Activated CD4-positive, alpha-beta T cell treated with anti-CD3 and anti-CD28 coated beads, Interleukin-2, amount 10 ng/mL, durations not matched to agents 24 days and 14 days (primary cell): ENCODE measurements around the gene TMEM169. TPM values are rescaled to one million over a fixed set of nuclear protein-coding genes. Genes with fewer than 3 reads are reported as not detected.
"Not testable (repeated sequence)": the region's sequence is repeated elsewhere in the genome, so short reads cannot be mapped to it uniquely, and the experiment has no call there.

Experiments
- DNase-seq: peaks from one replicate; pipeline ENCODE4 v3.0.0; 2022
- H3K27ac Mint-ChIP-seq: one replicate; pipeline ENCODE4 v1.8.0; 2022; ENCODE audit warnings: mild to moderate bottlenecking, mixed read lengths
- H3K27me3 Mint-ChIP-seq: one replicate; pipeline ENCODE4 v1.8.0; 2022; ENCODE audit warnings: mixed read lengths
- H3K36me3 Mint-ChIP-seq: one replicate; pipeline ENCODE4 v1.8.0; 2022; ENCODE audit warnings: low read depth, mild to moderate bottlenecking, mixed read lengths
- H3K4me1 Mint-ChIP-seq: one replicate; pipeline ENCODE4 v1.8.0; 2021; ENCODE audit warnings: mixed read lengths
- H3K4me3 Mint-ChIP-seq: one replicate; pipeline ENCODE4 v1.8.0; 2022; ENCODE audit warnings: mild to moderate bottlenecking, moderate library complexity, mixed read lengths
- H3K9me3 Mint-ChIP-seq: one replicate; pipeline ENCODE4 v1.8.0; 2021; ENCODE audit warnings: mixed read lengths
- intact Hi-C: fragments of 100-400 bp; cut with micrococcal nuclease; formaldehyde crosslinking; loops from one replicate; pipeline ENCODE4 v1.15.1; 2023
- total RNA-seq: library from RNA; stranded (reverse); gene quantifications from 2 replicates; pipeline ENCODE4 v1.2.3, GENCODE V29; 2022

TMEM169 gene
- total RNA-seq, 1 donor from 2014 or later, result 0.51 TPM

DNA sequence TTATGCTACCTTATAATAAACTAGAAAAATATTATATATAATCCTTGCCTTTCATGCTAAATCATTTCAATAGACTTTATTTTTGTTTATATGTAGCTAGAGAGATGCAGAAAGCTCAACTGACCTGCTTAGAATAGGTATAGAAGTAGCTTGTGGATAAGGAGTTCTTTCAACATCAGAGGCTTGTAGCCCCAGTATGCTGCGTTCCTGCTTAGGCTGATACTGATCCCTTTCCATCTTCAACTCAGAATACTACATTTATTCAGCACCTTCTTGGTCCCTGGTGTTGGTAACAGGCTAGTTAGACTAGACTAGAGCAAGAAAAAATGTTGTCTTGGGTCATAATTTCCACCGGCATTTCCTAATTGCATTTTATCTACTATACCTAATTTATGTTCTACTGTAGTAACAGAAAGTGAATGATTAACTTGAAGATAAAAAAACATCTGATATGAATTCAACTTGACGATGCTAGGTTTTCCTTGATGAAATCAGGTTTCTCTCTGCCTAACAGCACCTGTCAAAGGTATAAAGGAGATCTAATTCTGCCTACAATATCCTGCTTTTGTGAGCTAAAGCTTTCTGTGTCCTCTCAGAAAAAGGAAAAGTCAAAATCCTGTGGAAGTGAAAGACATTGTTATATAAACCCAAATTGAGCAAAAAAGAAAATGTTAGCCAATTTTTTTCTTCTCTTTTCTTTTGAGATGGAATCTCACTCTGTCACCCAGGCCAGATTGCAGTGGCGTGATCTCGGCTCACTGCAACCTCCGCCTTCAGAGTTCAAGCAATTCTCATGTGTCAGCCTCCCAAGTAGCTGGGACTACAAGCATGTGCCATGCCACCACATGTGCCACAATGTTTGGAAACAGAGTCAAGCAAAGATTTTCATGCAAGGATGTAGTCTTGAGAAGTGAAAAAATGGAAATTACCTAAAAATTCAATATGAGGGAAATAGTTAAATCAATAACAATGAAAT, 5.9 kb upstream of the TMEM169 start:
- Mint-ChIP-seq H3K4me3 (no peak overlapping the region), H3K36me3 (peaks cover 17% of the 10 kb centered on the region), H3K27ac (peak overlapping the region; percentile 18), H3K4me1 (peaks cover 24% of the 10 kb centered on the region), H3K9me3 (no peaks in the 10 kb centered on the region), H3K27me3 (no peaks in the 10 kb centered on the region)
- no peak for DNase-seq
- intact Hi-C loops, result no loop called here

DNA sequence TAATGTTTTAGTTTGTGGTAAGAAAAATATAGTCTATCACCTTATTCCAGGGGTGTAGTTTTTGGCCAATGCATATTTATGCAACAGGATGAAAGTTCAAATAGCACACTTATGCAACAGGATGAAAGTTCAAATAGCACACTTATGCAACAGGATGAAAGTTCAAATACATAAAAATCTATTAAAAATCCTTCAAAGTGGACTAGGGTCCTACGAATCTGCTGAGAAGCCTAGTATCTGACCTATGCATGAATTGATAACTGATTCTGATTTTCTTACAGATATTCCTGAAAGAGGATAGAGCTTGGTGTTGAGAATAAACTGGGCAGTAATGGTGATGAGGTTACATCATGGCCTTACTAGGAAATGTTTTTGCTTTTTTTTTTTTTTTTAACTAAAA, 2.9 kb upstream of the TMEM169 start:
- no peaks in the 10 kb centered on the region for H3K27me3 Mint-ChIP-seq
- no peak overlapping the region for H3K27ac Mint-ChIP-seq
- H3K36me3 Mint-ChIP-seq, result peaks cover 11% of the 10 kb centered on the region
- no peak for DNase-seq
- no peaks in the 10 kb centered on the region for H3K9me3 Mint-ChIP-seq
- no peak overlapping the region for H3K4me3 Mint-ChIP-seq
- peaks cover 47% of the 10 kb centered on the region for H3K4me1 Mint-ChIP-seq
- intact Hi-C loops, result no loop called here

DNA sequence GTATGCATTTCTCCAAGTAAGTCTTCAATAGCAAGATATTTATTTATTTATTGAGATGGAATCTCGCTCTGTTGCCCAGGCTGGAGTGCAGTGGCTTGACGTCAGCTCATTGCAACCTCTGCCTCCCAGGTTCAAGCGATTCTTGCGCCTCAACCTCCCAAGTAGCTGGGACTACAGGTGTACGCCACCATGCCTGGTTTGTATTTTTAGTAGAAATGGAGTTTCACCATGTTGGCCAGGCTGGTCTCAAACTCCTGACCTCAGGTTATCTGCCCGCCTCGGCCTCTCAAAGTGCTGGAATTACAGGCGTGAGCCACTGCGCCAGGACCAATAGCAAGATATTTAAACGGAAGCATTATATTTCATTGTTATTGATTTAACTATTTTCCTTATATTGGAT, 1.7 kb upstream of the TMEM169 start:
- H3K27me3 Mint-ChIP-seq, result not testable (repeated sequence)
- intact Hi-C loops, result loop anchor here (2.0 to 10.0 kb wide), 2 partner anchors 21 to 765 kb away; partner anchors contain the start of gene ATIC
- H3K4me1 Mint-ChIP-seq, result peaks cover 49% of the 10 kb centered on the region

DNA sequence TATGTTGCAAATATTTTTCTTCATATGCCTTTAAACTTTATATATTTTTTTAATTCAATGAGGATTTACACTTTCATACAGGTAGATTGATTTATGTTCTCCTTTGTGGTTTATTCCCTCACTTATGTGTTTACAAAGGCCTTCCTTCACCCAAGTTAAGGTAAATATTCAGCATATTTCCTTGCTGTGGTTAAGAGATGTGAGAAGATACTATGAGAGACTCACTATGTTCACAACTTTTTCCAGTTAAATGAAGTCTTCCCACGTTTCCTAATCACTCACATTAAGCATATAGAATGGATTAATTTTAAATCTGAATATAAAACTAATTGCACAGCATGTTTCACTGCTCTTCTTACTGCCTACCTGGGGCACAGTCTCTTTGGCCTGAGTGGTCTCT, 707 bp upstream of the TMEM169 start:
- Mint-ChIP-seq H3K9me3 (no peaks in the 10 kb centered on the region), H3K27me3 (no peaks in the 10 kb centered on the region), H3K27ac (peak overlapping the region; percentile 78), H3K36me3 (peaks cover 9% of the 10 kb centered on the region), H3K4me1 (peaks cover 48% of the 10 kb centered on the region), H3K4me3 (peak overlapping the region; percentile 90)
- intact Hi-C loops, result loop anchor here (1.0 to 10.0 kb wide), 6 partner anchors 12 to 766 kb away; partner anchors contain the start of genes ATIC and XRCC5
- no peak for DNase-seq

More for the DNA sequence above, 1.7 kb upstream of the TMEM169 start:
- peak overlapping the region; percentile 19 for H3K4me3 Mint-ChIP-seq
- not testable (repeated sequence) for H3K27ac Mint-ChIP-seq, H3K9me3 Mint-ChIP-seq, DNase-seq
- peaks cover 11% of the 10 kb centered on the region for H3K36me3 Mint-ChIP-seq

DNA sequence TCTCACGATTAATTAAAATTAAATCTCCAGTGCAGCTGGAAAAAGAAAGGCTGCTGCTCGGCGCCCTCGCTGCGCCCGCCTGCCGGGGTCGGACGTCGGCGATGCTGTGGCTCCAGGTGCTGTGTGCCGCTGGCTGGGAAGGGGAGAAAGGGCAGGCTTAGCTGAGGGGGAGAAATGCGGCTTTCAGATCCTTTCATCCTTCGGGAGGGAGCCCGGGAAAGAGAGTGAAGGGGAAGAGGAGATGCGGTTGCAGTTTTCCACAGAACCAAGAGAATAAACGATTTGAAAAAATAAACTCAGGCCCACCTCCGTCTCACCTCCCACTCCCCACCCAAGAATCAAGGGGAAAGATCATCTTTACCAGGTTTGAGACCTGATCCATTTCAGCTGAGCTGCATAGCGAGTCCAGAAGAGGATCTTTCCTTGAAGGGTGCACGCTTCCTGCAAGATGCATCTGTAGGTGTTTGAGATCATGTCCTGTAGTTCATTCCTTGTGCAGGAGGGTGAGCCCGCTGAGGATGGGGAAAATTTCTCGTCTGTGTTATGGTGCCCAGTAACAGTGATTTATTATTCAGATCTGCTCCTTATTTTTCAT, 495 bp downstream of the TMEM169 start:
- DNase-seq, result peak; percentile 68
- Mint-ChIP-seq H3K4me1 (peaks cover 56% of the 10 kb centered on the region), H3K27ac (peak overlapping the region; percentile 78), H3K27me3 (no peaks in the 10 kb centered on the region), H3K9me3 (peaks cover 6% of the 10 kb centered on the region), H3K4me3 (peak overlapping the region; percentile 90), H3K36me3 (peaks cover 13% of the 10 kb centered on the region)
- intact Hi-C loops, result loop anchor here (2.0 to 10.0 kb wide), 2 partner anchors 17 to 767 kb away; partner anchors contain the start of gene ATIC

DNA sequence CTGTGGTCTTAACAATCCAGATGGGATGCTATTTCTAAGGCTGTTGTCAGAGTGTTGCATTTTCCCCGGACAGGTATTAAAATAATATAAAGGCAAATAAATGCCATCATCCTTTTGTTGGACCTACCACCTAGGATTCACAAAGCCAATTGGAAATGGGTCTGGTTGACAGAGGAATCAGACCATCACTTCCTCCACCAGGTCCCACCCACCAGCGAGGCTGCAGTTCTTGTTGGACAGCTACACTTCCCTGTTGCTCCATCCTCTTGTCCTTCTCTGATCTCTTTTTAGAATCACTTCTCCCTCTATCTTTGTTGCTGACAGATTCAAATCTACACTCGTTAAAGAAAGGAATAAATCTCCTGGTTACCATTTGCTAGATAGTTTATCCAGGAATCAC, 1.1 kb downstream of the TMEM169 start:
- H3K27ac Mint-ChIP-seq, result peak overlapping the region; percentile 75
- peak overlapping the region; percentile 90 for H3K4me3 Mint-ChIP-seq
- peak; percentile 66 for DNase-seq
- intact Hi-C loops, result loop anchor here (2.0 to 10.0 kb wide), 2 partner anchors 18 to 768 kb away; partner anchors contain the start of gene ATIC
- H3K27me3 Mint-ChIP-seq, result no peaks in the 10 kb centered on the region
- peaks cover 13% of the 10 kb centered on the region for H3K36me3 Mint-ChIP-seq
- H3K4me1 Mint-ChIP-seq, result peaks cover 56% of the 10 kb centered on the region
- peaks cover 6% of the 10 kb centered on the region for H3K9me3 Mint-ChIP-seq

DNA sequence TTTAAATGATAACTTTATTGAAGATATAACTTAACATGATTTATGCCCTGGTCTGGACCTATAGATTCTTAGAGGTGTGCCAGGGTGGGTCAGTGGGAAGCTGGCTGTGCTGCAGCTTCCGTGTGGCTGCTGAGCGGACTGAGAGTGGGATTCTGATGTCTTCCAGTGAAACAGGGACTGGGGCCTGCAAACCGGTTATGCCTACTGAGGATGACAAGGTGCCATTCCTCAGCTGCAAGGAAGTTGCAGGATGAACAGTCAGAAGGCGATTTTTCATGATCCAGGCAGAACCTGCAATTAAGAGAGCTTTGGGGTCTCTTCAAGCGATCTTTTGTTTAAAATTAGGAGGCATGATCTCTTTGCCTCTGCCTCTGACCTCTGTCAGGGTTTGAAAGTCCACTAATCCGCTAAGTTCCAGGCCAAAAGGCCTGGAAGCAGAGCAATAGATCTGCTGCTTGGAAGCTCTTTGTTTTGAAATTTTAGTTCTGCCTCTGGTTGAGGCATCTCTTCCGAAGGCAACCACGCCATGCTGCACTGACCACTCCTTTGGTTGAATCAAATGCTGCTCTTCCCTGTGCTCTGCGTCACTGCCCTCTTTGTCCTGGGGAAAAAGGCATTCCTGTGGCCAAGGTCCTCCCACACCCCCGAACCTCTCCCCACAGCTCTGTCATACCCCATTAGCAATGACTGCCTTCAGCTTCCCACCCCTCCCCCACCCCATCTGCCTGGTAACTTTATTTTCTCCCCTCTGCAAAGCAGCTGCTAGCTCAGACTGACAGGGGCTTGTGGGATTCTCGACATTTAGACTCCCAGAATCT, 2.0 kb downstream of the TMEM169 start:
- H3K4me3 Mint-ChIP-seq, result peak overlapping the region; percentile 82
- peaks cover 56% of the 10 kb centered on the region for H3K4me1 Mint-ChIP-seq
- no peaks in the 10 kb centered on the region for H3K27me3 Mint-ChIP-seq
- intact Hi-C loops, result loop anchor here (2.0 to 10.0 kb wide), 2 partner anchors 19 to 769 kb away; partner anchors contain the start of gene ATIC
- peaks cover 12% of the 10 kb centered on the region for H3K36me3 Mint-ChIP-seq
- no peak for DNase-seq
- H3K27ac Mint-ChIP-seq, result peak overlapping the region; percentile 93
- peaks cover 6% of the 10 kb centered on the region for H3K9me3 Mint-ChIP-seq

DNA sequence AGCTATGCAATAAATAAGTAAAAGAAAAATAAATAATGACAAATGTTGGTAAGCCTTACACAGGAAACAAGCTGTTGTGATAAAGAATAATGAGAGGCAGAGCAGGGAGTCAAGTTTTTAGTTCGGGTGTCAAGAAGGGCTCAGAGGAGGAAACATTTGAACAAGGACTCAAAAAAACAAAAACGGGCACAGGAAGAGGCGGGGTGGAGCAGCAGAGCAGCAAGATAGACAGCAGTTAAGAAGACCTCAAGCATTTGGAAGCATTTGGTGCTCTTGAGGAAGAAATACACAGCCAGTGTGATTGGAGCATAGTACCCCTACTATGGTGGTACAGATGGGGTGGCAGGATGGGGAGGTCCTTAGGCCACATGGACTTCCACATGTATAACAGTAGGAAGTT, 2.8 kb downstream of the TMEM169 start:
- H3K4me3 Mint-ChIP-seq, result peak overlapping the region; percentile 82
- DNase-seq, result peak; percentile 81
- H3K27me3 Mint-ChIP-seq, result no peaks in the 10 kb centered on the region
- peaks cover 10% of the 10 kb centered on the region for H3K9me3 Mint-ChIP-seq
- peaks cover 16% of the 10 kb centered on the region for H3K36me3 Mint-ChIP-seq
- H3K27ac Mint-ChIP-seq, result peak overlapping the region; percentile 93
- intact Hi-C loops, result loop anchor here (10.0 kb wide), 1 partner anchor 770 kb away; the partner anchor contains the start of gene ATIC
- H3K4me1 Mint-ChIP-seq, result peaks cover 59% of the 10 kb centered on the region

DNA sequence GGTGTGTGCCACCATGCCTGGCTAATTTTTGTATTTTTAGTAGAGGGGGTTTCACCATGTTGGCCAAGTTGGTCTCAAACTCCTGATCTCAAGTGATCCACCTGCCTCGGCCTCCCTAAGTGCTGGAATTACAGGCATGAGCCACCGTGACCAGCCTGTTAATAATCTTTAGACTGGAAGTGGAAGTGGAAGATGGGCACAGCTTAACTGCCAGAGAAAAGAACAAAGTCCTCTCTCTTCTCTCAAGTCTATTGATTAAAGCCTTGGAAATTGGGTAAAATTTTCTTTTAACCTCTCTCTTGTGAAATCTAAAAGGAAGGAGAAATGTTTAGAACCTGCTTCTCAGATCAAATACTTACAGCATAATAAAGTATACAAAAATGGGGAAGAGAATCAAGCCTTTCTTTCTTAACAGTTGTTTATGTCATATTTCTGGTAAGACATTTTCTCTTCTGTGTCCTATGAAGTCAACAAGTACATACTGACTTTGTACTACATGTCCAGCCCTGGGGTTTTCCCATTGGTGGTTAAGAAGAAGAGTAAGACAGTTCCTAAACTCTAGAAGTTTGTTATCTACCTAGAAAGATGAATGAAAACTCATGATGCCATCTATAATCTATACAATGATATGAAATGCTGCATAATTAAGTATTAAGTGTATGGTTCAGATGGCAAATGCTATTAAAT, 4.6 kb downstream of the TMEM169 start:
- peak overlapping the region; percentile 39 for H3K27ac Mint-ChIP-seq
- intact Hi-C loops, result loop anchor here (10.0 kb wide), 1 partner anchor 772 kb away; the partner anchor contains the start of gene ATIC
- peaks cover 60% of the 10 kb centered on the region for H3K4me1 Mint-ChIP-seq
- H3K9me3 Mint-ChIP-seq, result peaks cover 14% of the 10 kb centered on the region
- H3K36me3 Mint-ChIP-seq, result peaks cover 18% of the 10 kb centered on the region
- no peaks in the 10 kb centered on the region for H3K27me3 Mint-ChIP-seq
- DNase-seq, result no peak
- H3K4me3 Mint-ChIP-seq, result no peak overlapping the region

DNA sequence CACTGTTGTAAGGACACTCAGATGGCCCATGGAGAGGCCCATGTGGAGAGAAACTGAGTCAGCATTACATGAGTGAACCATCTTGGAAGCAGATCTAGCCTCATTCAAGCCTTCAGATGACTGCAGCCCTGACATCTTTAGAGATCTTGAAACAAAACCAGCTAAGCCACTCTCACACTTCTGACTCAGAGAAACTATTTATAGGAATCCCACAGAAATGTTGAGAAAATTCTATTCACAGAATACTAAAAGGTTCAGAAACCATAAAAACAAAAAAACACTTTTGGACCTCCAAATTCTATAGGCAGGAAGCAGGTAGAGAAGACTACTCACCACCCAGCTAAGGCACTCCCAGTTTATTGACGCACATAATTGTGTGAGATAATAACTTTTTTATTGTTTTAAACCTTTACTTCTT, 8.7 kb downstream of the TMEM169 start:
- H3K27ac Mint-ChIP-seq, result peak overlapping the region; percentile 55
- H3K9me3 Mint-ChIP-seq, result peaks cover 14% of the 10 kb centered on the region
- no peak for DNase-seq
- H3K4me3 Mint-ChIP-seq, result no peak overlapping the region
- no peaks in the 10 kb centered on the region for H3K27me3 Mint-ChIP-seq
- intact Hi-C loops, result no loop called here
- H3K36me3 Mint-ChIP-seq, result peaks cover 15% of the 10 kb centered on the region
- H3K4me1 Mint-ChIP-seq, result peaks cover 23% of the 10 kb centered on the region

DNA sequence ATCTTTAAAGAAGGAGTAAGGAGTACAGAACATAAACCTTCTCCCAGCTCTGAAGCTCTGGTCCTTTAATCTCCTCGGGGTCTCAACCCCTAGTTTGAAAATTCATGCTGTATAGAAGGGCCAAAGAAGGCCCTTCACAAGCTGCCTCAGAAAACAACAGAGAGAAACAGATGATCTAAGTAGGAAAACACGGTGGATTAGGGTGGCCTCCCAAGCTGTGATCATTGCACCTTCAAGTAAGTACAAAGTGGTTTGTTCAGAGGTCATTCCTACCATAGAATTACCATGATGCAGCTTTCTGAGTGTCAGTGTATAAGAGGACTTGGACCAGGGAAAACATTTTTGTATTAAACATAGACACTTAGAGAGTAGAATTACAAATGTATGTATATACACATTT, 10.9 kb downstream of the TMEM169 start:
- intact Hi-C loops, result no loop called here
- Mint-ChIP-seq H3K4me1 (peaks cover 14% of the 10 kb centered on the region), H3K4me3 (no peak overlapping the region), H3K9me3 (peaks cover 9% of the 10 kb centered on the region), H3K27me3 (no peaks in the 10 kb centered on the region), H3K27ac (no peak overlapping the region), H3K36me3 (peaks cover 9% of the 10 kb centered on the region)
- no peak for DNase-seq

DNA sequence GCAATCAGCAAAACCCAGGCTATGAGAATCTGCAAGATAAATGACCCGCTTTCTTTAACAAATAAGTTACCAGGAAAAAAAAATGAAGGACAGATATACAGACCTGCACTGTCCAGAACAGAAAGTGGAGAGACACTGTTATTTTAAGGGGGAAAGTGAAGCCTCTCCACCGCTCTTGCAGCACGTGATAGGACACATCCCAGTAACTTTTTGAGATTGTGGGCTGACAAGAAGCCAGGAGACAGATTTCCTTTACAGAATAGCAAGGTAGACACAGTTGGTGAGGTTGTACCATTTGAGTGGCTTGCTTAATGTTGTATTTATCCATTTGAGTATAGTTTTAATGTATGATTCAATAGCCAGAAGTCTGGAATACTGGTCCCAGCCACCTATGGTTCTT, 13.0 kb downstream of the TMEM169 start:
- no peak overlapping the region for H3K4me3 Mint-ChIP-seq
- H3K4me1 Mint-ChIP-seq, result peaks cover 11% of the 10 kb centered on the region
- peaks cover 4% of the 10 kb centered on the region for H3K9me3 Mint-ChIP-seq
- peaks cover 5% of the 10 kb centered on the region for H3K36me3 Mint-ChIP-seq
- no peak overlapping the region for H3K27ac Mint-ChIP-seq
- DNase-seq, result no peak
- intact Hi-C loops, result no loop called here
- no peaks in the 10 kb centered on the region for H3K27me3 Mint-ChIP-seq
